ENCODE data around the gene BRD9. TPM values are rescaled to one million over a fixed set of nuclear protein-coding genes. Genes with fewer than 3 reads are reported as not detected.

The BRD9 gene
- total RNA-seq, 6 experiments from 2014 or later, result 28.0 to 31.5 (median 31.0) TPM

- no peak for DNase-seq
- Mint-ChIP-seq H3K9me3 (no peaks in the 10 kb centered on the region), H3K4me3 (no peak overlapping the region), H3K4me1 (ENCODE audit: low read depth) (peaks cover 8% of the 10 kb centered on the region; the same call in 1 of the 2 replicates), H3K27ac (no peak overlapping the region), H3K36me3 (ENCODE audit: low read depth) (peaks cover 31% of the 10 kb centered on the region), H3K27me3 (ENCODE audit: insufficient read depth) (no peaks in the 10 kb centered on the region)
- TF ChIP-seq CTCF (IDR thresholded peaks at IDR 0.05), result no peak
These were observed 27.5 kb downstream of the BRD9 start for GRCh38 chr5:865168-865521.

DNA sequence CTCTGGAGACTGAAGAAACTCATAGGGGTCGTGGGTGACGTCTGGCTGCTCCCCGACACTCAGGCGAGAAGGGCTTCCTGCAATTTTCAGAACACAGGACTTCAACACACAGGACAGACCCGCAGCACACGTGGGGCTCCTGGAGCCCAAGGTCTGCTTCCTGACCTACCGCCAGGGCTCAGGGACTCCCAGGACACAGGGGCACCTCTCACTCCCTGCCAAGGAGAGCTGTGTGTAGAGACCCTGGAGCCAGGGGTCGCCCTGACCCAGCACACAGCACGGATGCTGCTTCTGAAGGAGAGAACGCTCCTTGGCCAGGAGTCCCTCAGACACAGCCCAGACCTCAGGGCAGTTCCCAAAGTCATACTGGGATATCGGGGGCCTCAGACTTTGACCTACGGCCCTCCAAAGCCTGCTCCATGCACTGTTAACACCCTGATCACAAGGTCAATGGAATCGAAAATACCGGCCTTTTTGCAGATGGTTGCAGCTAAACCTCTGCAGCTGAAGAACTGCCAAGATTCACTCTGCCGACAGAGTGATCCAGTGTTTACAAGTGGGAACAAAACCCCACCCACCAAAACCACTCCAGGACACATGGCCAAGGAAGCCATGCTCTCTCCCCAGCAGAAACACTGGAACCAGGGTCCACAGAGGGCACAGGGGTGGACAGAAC lies 28.0 kb downstream of the BRD9 start:
- no peaks in the 10 kb centered on the region for H3K27me3 Mint-ChIP-seq (ENCODE audit: insufficient read depth)
- H3K36me3 Mint-ChIP-seq (ENCODE audit: low read depth), result peaks cover 26% of the 10 kb centered on the region
- no peak for DNase-seq
- H3K4me1 Mint-ChIP-seq (ENCODE audit: low read depth), result peaks cover 8% of the 10 kb centered on the region; the same call in 1 of the 2 replicates
- H3K9me3 Mint-ChIP-seq, result no peaks in the 10 kb centered on the region
- TF ChIP-seq CTCF (IDR thresholded peaks at IDR 0.05), result no peak
- H3K27ac Mint-ChIP-seq, result no peak overlapping the region
- H3K4me3 Mint-ChIP-seq, result no peak overlapping the region

DNA sequence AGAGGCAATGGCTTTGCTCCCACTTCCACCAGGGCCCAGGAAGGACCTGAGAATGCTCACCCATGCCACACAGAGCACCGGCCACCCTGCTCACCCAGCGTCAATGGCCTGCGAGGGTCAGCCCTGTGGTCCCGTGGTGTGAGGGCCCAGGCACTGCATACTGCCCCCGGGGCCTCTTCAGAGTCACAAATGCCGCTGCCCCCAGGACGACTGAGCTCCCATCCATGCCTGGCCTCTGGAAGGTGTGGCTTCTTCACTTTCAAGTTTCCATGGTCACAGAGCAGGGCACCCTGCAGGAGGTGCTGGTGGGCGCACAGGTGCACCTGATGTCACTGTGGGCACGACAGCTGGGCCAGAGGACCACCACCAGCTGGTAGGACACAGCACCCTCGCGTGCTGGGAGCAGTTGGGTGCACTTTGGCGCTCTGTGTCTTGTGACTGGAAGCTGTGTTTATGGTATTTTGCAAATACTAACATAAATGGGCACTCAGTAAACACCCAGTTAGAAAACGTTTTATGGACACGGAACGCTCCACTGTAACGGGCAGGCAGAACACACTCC lies 29.3 kb downstream of the BRD9 start:
- peaks cover 8% of the 10 kb centered on the region; the same call in 1 of the 2 replicates for H3K4me1 Mint-ChIP-seq (ENCODE audit: low read depth)
- no peak for DNase-seq
- H3K9me3 Mint-ChIP-seq, result no peaks in the 10 kb centered on the region
- no peak for TF ChIP-seq CTCF (IDR thresholded peaks at IDR 0.05)
- H3K4me3 Mint-ChIP-seq, result no peak overlapping the region
- H3K36me3 Mint-ChIP-seq (ENCODE audit: low read depth), result peaks cover 18% of the 10 kb centered on the region
- no peaks in the 10 kb centered on the region for H3K27me3 Mint-ChIP-seq (ENCODE audit: insufficient read depth)
- H3K27ac Mint-ChIP-seq, result no peak overlapping the region; the same call in 1 of the 2 replicates

DNA sequence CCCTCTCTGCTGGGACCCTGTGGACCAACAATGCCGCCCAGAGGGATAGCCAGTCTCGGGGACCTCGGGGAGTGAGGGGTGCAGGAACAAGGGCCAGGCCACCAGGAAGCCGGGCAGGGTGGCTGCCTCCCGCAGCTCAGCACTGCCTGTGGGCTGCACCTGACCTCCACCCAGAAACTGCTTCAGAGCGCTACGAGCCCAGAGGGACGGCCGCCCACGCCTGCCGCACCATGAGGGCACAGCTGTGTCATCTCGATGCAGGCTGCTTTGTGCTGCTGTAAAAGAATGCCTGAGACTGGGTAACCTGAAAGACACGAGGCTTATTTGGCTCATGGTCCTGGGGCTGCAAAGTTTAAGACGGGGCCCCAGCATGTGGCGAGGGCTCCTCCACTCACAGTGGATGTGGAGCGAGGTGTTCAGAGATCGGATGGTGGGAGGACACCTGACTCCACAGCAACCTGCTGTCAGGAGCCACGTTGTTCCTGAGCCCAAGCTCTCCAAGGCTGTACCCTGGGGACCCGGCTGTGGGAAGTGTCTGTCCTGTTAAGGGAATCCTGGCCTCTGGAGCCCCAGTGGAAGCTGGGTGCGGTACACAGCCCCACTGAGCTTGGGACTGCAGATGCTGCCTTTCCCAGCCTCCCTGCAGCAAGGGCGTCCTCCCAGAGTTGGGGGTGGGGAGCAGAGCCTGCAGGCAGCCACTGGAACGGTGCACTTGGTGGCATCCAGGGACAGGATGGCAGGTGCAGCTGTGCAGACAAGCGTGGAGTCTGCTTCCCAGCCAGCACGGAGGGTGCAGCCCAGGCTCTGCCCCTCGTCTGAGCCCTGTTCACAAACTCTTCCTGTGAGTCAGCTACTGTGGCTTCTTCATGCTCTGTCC lies 30.0 kb downstream of the BRD9 start:
- Mint-ChIP-seq H3K36me3 (ENCODE audit: low read depth) (peaks cover 11% of the 10 kb centered on the region), H3K27ac (no peak overlapping the region), H3K27me3 (ENCODE audit: insufficient read depth) (no peaks in the 10 kb centered on the region), H3K4me3 (no peak overlapping the region), H3K4me1 (ENCODE audit: low read depth) (peaks cover 8% of the 10 kb centered on the region; the same call in 1 of the 2 replicates), H3K9me3 (no peaks in the 10 kb centered on the region)
- no peak for TF ChIP-seq CTCF (IDR thresholded peaks at IDR 0.05)
- peak; percentile 46 for DNase-seq

- no peaks in the 10 kb centered on the region for H3K27me3 Mint-ChIP-seq (ENCODE audit: insufficient read depth)
- no peak overlapping the region for H3K27ac Mint-ChIP-seq
- TF ChIP-seq CTCF (IDR thresholded peaks at IDR 0.05), result no peak
These were observed 30.9 kb downstream of the BRD9 start for GRCh38 chr5:861442-862366.

More at GRCh38 chr5:861442-862366, 30.9 kb downstream of the BRD9 start:
- no peak for DNase-seq
- peaks cover 8% of the 10 kb centered on the region; the same call in 1 of the 2 replicates for H3K4me1 Mint-ChIP-seq (ENCODE audit: low read depth)
- H3K36me3 Mint-ChIP-seq (ENCODE audit: low read depth), result 0 out of 2 replicates have a peak, but pooled peaks cover 4% of the 10 kb centered on the region
- no peak overlapping the region for H3K4me3 Mint-ChIP-seq
- H3K9me3 Mint-ChIP-seq, result no peaks in the 10 kb centered on the region
